Osteoblast (primary cell): ENCODE data around the gene LCE3D. TPM values are rescaled to one million over a fixed set of nuclear protein-coding genes. Genes with fewer than 3 reads are reported as not detected.

Source experiments
- DNase-seq: peaks from one replicate; pipeline ENCODE4 v3.0.0; 2011; ENCODE audit warnings: low spot score, mixed read lengths; ENCODE audit not compliant: insufficient read length; ENCODE audit errors: missing footprints
- H2AFZ ChIP-seq: 2 replicates; pipeline ENCODE4 v1.6.0; 2011; ENCODE audit warnings: mild to moderate bottlenecking, low read length
- H3K27ac ChIP-seq: 2 replicates; pipeline ENCODE4 v1.5.1; 2011; ENCODE audit warnings: mild to moderate bottlenecking, low read depth, low read length, moderate library complexity
- H3K27me3 ChIP-seq: 2 replicates; pipeline ENCODE4 v1.6.0; 2012; ENCODE audit warnings: mild to moderate bottlenecking, control low read depth, inconsistent platforms, low read length, moderate library complexity; ENCODE audit not compliant: insufficient read depth
- H3K36me3 ChIP-seq: 2 replicates; pipeline ENCODE4 v1.5.1; 2011; ENCODE audit warnings: mild to moderate bottlenecking, low read length, control low read depth, moderate library complexity; ENCODE audit not compliant: insufficient read depth
- H3K4me1 ChIP-seq: 2 replicates; pipeline ENCODE4 v1.5.1; 2011; ENCODE audit warnings: mild to moderate bottlenecking, low read length, control low read depth, moderate library complexity; ENCODE audit not compliant: insufficient read depth
- H3K4me2 ChIP-seq: 2 replicates; pipeline ENCODE4 v1.6.0; 2011; ENCODE audit warnings: mild to moderate bottlenecking, low read length; ENCODE audit not compliant: insufficient read depth
- H3K4me3 ChIP-seq: fragments of 200-600 bp; sonication (generic); 3 replicates; pipeline ENCODE4 v1.5.1; 2012; ENCODE audit warnings: mild to moderate bottlenecking, low read length, inconsistent platforms; ENCODE audit not compliant: insufficient read depth
- H3K79me2 ChIP-seq: 2 replicates; pipeline ENCODE4 v1.6.0; 2012; ENCODE audit warnings: mild to moderate bottlenecking, low read length, control low read depth, inconsistent platforms; ENCODE audit not compliant: insufficient read depth
- H3K9me3 ChIP-seq: 2 replicates; pipeline ENCODE4 v1.5.1; 2011; ENCODE audit warnings: low read depth, low read length, control low read depth
- H4K20me1 ChIP-seq: 2 replicates; pipeline ENCODE4 v1.6.0; 2012; ENCODE audit warnings: mild to moderate bottlenecking, low read length, control low read depth; ENCODE audit not compliant: insufficient read depth
- total RNA-seq: library from RNA; depleted of rRNA; stranded (reverse); fragments of >200 nt; gene quantifications from 2 replicates; pipeline ENCODE4 v1.2.3, GENCODE V29; 2012
- TF ChIP-seq, protein P1 (sequence below): IDR thresholded peaks from 2 replicates; pipeline ENCODE4 v1.5.1; 2011; ENCODE audit warnings: mild to moderate bottlenecking, low read depth, low read length, moderate library complexity; ENCODE audit errors: extremely low read depth

LCE3D gene, protein sequence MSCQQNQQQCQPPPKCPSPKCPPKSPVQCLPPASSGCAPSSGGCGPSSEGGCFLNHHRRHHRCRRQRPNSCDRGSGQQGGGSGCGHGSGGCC
- total RNA-seq = not detected in 2 replicates

DNA sequence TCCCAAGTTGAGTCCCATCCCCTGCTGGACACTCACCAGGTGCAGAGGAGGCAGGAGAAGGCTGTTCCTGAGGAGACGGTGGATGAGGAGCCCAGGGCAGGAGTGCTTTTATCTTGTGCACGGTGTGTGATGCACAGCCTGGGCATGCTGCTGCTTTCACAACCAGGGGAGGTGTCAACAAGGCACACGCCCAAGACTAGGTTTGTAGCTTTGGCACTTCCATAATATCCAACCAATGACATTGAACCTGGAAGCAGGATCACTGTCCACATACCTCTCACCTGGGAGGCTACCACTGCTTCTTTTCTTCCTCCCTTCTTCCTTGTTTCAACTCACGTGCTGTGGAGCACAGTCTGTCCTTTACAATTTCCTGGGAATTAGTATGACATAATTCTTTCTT lies at the start of gene LCE3D:
LCE3D (minus strand) TSS at position 84 of the 400 bp plus-strand sequence. CDS start 580 bp downstream, outside the sequence.
- H3K79me2 ChIP-seq = no peaks in the 10 kb centered on the region
- DNase-seq = no peak
- no peak within 1 kb of the TSS for H3K27ac ChIP-seq
- H3K4me3 ChIP-seq = no peak within 1 kb of the TSS
- H3K36me3 ChIP-seq = no peaks in the 10 kb centered on the region
- H3K4me2 ChIP-seq = no peak within 1 kb of the TSS
- H2AFZ ChIP-seq = no peak within 1 kb of the TSS
- no peaks in the 10 kb centered on the region for H4K20me1 ChIP-seq
- H3K4me1 ChIP-seq = no peaks in the 10 kb centered on the region
- TF ChIP-seq, protein P1, sequence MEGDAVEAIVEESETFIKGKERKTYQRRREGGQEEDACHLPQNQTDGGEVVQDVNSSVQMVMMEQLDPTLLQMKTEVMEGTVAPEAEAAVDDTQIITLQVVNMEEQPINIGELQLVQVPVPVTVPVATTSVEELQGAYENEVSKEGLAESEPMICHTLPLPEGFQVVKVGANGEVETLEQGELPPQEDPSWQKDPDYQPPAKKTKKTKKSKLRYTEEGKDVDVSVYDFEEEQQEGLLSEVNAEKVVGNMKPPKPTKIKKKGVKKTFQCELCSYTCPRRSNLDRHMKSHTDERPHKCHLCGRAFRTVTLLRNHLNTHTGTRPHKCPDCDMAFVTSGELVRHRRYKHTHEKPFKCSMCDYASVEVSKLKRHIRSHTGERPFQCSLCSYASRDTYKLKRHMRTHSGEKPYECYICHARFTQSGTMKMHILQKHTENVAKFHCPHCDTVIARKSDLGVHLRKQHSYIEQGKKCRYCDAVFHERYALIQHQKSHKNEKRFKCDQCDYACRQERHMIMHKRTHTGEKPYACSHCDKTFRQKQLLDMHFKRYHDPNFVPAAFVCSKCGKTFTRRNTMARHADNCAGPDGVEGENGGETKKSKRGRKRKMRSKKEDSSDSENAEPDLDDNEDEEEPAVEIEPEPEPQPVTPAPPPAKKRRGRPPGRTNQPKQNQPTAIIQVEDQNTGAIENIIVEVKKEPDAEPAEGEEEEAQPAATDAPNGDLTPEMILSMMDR = no peak
- H3K27me3 ChIP-seq = no peaks in the 10 kb centered on the region
- no peaks in the 10 kb centered on the region for H3K9me3 ChIP-seq

DNA sequence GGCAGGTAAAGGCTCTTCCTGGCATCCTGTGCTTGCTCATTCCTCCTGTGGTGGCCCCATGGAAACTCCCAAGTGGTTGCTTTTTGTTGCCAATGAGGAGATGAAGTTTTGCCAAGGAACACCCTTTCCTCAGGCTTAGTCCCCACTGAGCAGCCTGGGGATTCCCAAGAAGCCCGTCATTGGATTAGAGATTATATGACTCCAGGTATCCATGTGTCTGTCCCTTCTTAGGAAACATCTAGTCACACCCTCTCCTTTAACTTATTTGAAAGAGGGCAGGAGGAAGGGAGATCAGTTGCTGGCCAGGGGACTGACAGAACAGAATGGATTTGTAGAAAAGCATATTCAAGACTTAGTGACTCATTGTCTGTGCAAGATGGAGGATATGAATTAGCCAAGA lies 46.4 kb upstream of the LCE3D start:
- no peaks in the 10 kb centered on the region for H3K4me1 ChIP-seq
- no peak for DNase-seq

DNA sequence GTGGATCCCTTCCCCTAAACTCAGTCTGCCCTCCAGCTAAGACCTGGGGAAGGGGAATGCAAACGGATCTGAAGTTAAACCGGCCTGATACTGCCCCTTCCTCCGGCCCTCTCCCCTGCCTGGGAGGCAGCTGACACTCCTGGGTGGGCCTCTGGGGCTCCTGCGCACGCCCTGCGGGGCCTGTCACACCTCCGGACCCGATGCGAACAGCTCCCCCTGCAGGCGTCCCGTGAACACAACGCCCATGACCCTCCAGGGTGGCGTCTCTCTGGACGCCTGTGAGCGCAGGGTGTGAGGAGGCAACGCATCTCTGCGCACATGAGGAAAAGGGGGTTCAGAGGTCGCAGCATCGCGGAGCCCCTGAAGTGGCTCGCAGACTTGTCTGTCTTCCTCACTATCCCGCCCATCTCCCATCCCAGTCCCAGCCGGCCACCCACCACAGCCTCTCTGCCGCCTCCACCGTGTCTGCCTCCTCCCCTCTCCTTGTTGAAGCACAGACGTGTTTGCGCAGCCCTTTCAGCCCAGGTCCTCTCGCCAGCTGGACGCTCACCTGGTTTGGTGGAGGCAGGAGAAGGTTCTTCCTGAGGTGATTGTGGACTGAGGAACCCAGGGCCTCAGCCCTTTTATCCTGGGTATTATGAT lies 43.0 kb upstream of the LCE3D start:
- TF ChIP-seq, protein P1 = no peak
- Histone ChIP-seq H3K4me3 (no peak overlapping the region), H4K20me1 (no peaks in the 10 kb centered on the region), H3K79me2 (no peaks in the 10 kb centered on the region), H3K27ac (no peak overlapping the region), H3K4me1 (no peaks in the 10 kb centered on the region), H3K9me3 (no peaks in the 10 kb centered on the region), H3K4me2 (no peak overlapping the region), H2AFZ (no peak overlapping the region), H3K36me3 (no peaks in the 10 kb centered on the region), H3K27me3 (no peaks in the 10 kb centered on the region)
- peak; percentile 34 for DNase-seq

More for the DNA sequence above, 46.4 kb upstream of the LCE3D start:
- Histone ChIP-seq H3K9me3 (no peaks in the 10 kb centered on the region), H3K27ac (no peak overlapping the region), H3K27me3 (no peaks in the 10 kb centered on the region), H2AFZ (no peak overlapping the region), H4K20me1 (no peaks in the 10 kb centered on the region), H3K4me2 (no peak overlapping the region), H3K4me3 (no peak overlapping the region), H3K79me2 (no peaks in the 10 kb centered on the region), H3K36me3 (no peaks in the 10 kb centered on the region)
- TF ChIP-seq, protein P1 = no peak

DNA sequence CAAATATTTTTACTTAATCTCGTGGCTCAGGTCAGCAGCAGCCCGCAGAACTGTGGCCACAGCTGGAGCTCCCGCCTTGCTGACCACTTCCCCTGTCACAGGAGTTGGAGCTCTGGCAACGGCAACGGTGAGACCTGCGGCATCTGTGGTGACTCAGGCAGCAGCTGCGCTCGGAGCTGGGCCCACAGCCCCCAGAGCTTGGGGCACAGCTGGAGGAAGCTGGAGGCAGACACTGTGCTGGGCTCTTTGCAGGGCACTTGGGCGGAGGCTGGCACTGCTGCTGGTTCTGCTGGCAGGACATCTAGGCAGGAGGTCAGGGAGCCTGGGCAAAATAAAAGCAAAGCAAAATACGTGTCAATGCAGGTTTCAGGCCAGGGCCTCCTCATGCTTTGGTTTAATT lies 42.5 kb upstream of the LCE3D start, which contains the start of gene LCE3A:
LCE3A (minus strand) TSS at position 301 of the 400 bp plus-strand sequence; CDS start at position 301, 0 bp downstream.
- no peaks in the 10 kb centered on the region for H4K20me1 ChIP-seq
- H3K4me3 ChIP-seq = no peak within 1 kb of the TSS
- TF ChIP-seq, protein P1 = no peak

More for the DNA sequence above, 42.5 kb upstream of the LCE3D start, which contains the start of gene LCE3A:
- Histone ChIP-seq H3K27ac (no peak within 1 kb of the TSS), H3K36me3 (no peaks in the 10 kb centered on the region), H3K9me3 (no peaks in the 10 kb centered on the region), H3K79me2 (no peaks in the 10 kb centered on the region), H3K27me3 (no peaks in the 10 kb centered on the region), H3K4me1 (no peaks in the 10 kb centered on the region), H3K4me2 (no peak within 1 kb of the TSS), H2AFZ (no peak within 1 kb of the TSS)
- DNase-seq = peak; percentile 46
